ENCODE results near the gene CNOT10.

The CNOT10 gene

GRCh38 chr3:32819551-32820348 lies 134.8 kb downstream of the CNOT10 start:
- no peak for FAIRE-seq

- no peak for FAIRE-seq
Measured at GRCh38 chr3:32820430-32820829, 135.4 kb downstream of the CNOT10 start.

- FAIRE-seq = no peak
Measured at GRCh38 chr3:32820971-32821685, 136.1 kb downstream of the CNOT10 start.

- FAIRE-seq = no peak
Measured at GRCh38 chr3:32821686-32822296, 136.8 kb downstream of the CNOT10 start.

- FAIRE-seq = no peak
Measured at GRCh38 chr3:32822609-32823498, 137.9 kb downstream of the CNOT10 start.

Data from A204.1 (cell line).